ENCODE measurements around the gene TCF19.

DNA sequence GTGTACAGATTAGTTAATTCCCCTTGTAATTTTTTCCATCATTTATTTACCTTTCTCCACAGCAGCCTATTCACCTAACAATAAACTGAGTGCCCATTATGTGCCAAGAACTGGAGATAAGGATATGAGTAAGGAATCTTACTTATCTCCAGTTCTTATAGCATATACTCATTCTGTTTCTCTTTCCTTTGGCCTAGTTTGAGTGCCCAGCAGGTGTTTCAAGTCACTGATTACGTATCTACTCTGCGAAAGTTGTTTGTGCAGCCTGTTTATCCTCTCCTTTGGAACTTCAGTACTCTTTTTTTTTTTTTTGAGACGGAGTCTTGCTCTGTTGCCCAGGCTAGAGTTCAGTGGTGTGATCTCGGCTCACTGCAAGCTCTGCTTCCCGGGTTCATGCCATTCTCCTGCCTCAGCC lies 29.4 kb downstream of the TCF19 start:
- TF ChIP-seq, protein P1, sequence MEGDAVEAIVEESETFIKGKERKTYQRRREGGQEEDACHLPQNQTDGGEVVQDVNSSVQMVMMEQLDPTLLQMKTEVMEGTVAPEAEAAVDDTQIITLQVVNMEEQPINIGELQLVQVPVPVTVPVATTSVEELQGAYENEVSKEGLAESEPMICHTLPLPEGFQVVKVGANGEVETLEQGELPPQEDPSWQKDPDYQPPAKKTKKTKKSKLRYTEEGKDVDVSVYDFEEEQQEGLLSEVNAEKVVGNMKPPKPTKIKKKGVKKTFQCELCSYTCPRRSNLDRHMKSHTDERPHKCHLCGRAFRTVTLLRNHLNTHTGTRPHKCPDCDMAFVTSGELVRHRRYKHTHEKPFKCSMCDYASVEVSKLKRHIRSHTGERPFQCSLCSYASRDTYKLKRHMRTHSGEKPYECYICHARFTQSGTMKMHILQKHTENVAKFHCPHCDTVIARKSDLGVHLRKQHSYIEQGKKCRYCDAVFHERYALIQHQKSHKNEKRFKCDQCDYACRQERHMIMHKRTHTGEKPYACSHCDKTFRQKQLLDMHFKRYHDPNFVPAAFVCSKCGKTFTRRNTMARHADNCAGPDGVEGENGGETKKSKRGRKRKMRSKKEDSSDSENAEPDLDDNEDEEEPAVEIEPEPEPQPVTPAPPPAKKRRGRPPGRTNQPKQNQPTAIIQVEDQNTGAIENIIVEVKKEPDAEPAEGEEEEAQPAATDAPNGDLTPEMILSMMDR (IDR thresholded peaks at IDR 0.05; ENCODE audit: poor library complexity, severe bottlenecking) = no peak
- no peak for TF ChIP-seq EP300 (conservative IDR thresholded peaks at IDR 0.05; ENCODE audit: poor library complexity, severe bottlenecking)
